OCI-LY7 (cell line): ENCODE measurements around the gene KRR1.

Source experiments
- EZH2phosphoT487 ChIP-seq: fragments of 200-600 bp; sonication (generic); IDR thresholded peaks from 2 replicates; pipeline ENCODE4 v1.6.1; 2018; ENCODE audit warnings: low read depth, borderline replicate concordance, mild to moderate bottlenecking, mixed run types, antibody characterized with exemption, low read length, moderate library complexity, mixed read lengths
- TF ChIP-seq, protein P1 (sequence below): fragments of 200-600 bp; sonication (generic); conservative IDR thresholded peaks from 2 replicates; pipeline ENCODE4 v1.5.1; 2014; ENCODE audit warnings: mild to moderate bottlenecking, antibody characterized with exemption, low read length, moderate library complexity, mixed read lengths

DNA sequence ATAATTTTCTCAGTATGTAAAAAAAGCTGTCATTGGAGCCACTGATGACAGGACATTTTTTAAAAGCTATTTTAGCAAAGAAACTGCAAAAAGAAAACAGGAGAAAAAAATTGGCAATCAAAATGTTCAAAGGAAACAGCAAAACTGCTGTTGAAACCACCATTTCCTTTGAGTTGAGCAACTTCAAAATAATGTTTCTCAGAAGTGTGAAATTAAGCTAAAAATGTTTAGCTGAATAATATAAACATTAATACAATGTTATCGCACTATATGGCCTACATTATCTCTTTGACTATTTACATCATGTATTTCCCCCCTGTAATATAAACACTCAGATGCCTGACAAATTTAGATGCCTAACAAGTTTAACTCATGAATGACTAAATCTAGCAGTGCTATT lies 54.2 kb downstream of the KRR1 start:
- TF ChIP-seq, protein P1, sequence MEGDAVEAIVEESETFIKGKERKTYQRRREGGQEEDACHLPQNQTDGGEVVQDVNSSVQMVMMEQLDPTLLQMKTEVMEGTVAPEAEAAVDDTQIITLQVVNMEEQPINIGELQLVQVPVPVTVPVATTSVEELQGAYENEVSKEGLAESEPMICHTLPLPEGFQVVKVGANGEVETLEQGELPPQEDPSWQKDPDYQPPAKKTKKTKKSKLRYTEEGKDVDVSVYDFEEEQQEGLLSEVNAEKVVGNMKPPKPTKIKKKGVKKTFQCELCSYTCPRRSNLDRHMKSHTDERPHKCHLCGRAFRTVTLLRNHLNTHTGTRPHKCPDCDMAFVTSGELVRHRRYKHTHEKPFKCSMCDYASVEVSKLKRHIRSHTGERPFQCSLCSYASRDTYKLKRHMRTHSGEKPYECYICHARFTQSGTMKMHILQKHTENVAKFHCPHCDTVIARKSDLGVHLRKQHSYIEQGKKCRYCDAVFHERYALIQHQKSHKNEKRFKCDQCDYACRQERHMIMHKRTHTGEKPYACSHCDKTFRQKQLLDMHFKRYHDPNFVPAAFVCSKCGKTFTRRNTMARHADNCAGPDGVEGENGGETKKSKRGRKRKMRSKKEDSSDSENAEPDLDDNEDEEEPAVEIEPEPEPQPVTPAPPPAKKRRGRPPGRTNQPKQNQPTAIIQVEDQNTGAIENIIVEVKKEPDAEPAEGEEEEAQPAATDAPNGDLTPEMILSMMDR: no peak
- no peak for TF ChIP-seq EZH2phosphoT487
